Kidney epithelial cell (primary cell): ENCODE measurements around the gene TMBIM1. TPM values are rescaled to one million over a fixed set of nuclear protein-coding genes. Genes with fewer than 3 reads are reported as not detected.

Source experiments
- DNase-seq: peaks from one replicate; pipeline ENCODE4 v3.0.0-alpha.2; 2010; ENCODE audit warnings: low read depth
- H3K27me3 ChIP-seq: 2 replicates; pipeline ENCODE4 v1.6.0; 2011; ENCODE audit warnings: low read length; ENCODE audit not compliant: control insufficient read depth, insufficient read depth
- H3K36me3 ChIP-seq: 2 replicates; pipeline ENCODE4 v1.5.1; 2011; ENCODE audit warnings: low read length; ENCODE audit not compliant: control insufficient read depth, insufficient read depth
- H3K4me3 ChIP-seq: 2 replicates; pipeline ENCODE4 v1.5.1; 2011; ENCODE audit warnings: low read depth, mild to moderate bottlenecking, control low read depth, low read length
- total RNA-seq: library from RNA; depleted of rRNA; stranded (reverse); fragments of >200 nt; gene quantifications from 2 replicates; pipeline ENCODE4 v1.2.3, GENCODE V29; 2015
- TF ChIP-seq, protein P1 (sequence below): IDR thresholded peaks from 2 replicates; pipeline ENCODE4 v1.5.1; 2011; ENCODE audit warnings: mild to moderate bottlenecking, moderate library complexity, low read length, control low read depth, inconsistent platforms; ENCODE audit not compliant: insufficient read depth, poor library complexity, severe bottlenecking

TMBIM1 gene
- total RNA-seq, 1 donor from 2014 or later: 155 TPM

GRCh38 chr2:218252509-218253231 is 39.6 kb downstream of the TMBIM1 start:
- Histone ChIP-seq H3K27me3 (no peaks in the 10 kb centered on the region), H3K36me3 (peaks cover 6% of the 10 kb centered on the region), H3K4me3 (no peak overlapping the region)
- no peak for DNase-seq
- TF ChIP-seq, protein P1, sequence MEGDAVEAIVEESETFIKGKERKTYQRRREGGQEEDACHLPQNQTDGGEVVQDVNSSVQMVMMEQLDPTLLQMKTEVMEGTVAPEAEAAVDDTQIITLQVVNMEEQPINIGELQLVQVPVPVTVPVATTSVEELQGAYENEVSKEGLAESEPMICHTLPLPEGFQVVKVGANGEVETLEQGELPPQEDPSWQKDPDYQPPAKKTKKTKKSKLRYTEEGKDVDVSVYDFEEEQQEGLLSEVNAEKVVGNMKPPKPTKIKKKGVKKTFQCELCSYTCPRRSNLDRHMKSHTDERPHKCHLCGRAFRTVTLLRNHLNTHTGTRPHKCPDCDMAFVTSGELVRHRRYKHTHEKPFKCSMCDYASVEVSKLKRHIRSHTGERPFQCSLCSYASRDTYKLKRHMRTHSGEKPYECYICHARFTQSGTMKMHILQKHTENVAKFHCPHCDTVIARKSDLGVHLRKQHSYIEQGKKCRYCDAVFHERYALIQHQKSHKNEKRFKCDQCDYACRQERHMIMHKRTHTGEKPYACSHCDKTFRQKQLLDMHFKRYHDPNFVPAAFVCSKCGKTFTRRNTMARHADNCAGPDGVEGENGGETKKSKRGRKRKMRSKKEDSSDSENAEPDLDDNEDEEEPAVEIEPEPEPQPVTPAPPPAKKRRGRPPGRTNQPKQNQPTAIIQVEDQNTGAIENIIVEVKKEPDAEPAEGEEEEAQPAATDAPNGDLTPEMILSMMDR: no peak

DNA sequence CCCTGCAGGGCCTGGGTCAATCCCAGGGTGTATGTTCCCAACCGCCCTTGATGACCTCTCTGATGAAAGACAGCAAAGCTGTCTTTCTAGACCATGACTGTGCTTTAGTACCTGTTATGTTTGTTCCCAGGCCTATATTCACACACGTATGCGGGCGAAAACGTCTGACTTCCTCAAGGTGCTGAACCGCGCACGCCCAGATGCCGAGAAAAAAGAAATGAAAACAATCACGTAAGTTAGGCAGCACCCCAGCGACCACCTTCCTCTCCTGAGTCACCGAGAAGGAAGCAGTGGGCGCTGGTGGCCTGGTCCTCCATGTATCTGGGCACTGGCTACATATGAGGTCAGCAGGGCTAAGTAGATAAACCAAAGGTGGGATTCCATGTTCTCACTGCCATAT is 42.6 kb downstream of the TMBIM1 start:
- no peak for DNase-seq
- TF ChIP-seq, protein P1: no peak
- peaks cover 7% of the 10 kb centered on the region for H3K36me3 ChIP-seq

DNA sequence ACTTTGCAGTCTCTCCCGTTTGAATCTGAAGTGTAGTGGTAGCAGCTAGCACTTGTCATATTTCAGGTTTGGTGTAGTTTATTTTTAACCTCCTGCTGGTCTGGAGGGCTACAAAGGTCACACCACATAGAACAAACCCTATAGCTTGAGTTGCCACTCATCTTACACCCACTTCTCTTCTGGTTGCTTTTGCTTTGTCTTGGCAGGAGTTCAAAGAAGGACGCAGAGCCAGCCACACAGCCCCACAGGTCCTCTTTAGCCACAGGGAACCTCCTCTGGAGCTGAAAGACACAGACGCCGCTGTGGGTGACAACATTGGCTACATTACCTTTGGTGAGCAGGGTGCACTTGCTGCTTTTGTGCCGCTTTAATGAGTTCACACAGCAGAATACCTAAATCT is 47.1 kb downstream of the TMBIM1 start:
- no peaks in the 10 kb centered on the region for H3K27me3 ChIP-seq
- DNase-seq: no peak
- H3K36me3 ChIP-seq: peaks cover 4% of the 10 kb centered on the region
- TF ChIP-seq, protein P1: no peak
- H3K4me3 ChIP-seq: no peak overlapping the region

More for the DNA sequence above, 42.6 kb downstream of the TMBIM1 start:
- Histone ChIP-seq H3K27me3 (no peaks in the 10 kb centered on the region), H3K4me3 (no peak overlapping the region)

DNA sequence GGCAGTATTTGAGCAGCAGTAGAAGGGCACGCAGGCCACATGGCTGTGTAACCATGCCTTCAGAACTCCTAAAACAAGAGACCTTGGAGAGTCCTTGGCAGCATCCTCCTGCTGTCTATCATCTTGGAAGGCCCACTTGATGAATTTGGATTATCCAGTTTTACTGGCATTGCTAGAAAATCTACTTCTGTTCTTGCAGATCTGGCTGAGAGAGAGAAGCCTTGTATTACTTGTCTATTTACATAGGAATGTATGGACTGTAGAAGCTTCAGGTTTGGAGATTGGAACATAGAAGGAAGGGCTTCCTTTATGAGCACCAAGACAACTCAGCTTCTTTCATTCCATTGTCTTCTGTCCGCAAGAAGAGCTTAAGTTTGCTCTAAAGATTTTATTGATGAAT is 47.6 kb downstream of the TMBIM1 start:
- DNase-seq: no peak
- peaks cover 4% of the 10 kb centered on the region for H3K36me3 ChIP-seq
- TF ChIP-seq, protein P1: no peak
- no peak overlapping the region for H3K4me3 ChIP-seq
- H3K27me3 ChIP-seq: no peaks in the 10 kb centered on the region

DNA sequence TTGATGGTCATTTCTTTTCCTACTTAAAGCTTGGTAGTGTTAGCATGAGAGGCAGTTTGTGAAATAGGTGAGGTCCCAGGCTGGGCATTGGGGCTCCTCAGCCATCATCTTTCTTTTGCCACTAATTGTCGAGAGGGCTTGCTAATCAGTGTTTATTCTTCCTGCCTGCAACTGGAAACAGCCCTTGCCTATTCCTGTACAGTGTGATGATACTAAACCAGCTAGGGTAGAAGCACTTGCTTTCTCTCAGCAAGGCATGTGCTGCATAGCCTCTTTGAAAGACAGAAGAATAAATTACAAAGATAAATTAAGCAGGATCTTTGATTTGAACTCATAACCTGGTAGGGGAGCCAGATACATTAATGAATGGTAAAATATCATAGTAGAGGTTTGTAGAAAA is 48.1 kb downstream of the TMBIM1 start:
- no peak for DNase-seq
- Histone ChIP-seq H3K27me3 (no peaks in the 10 kb centered on the region), H3K4me3 (no peak overlapping the region), H3K36me3 (peaks cover 4% of the 10 kb centered on the region)
- TF ChIP-seq, protein P1: no peak

GRCh38 chr2:218238887-218239286 is 53.4 kb downstream of the TMBIM1 start:
- Histone ChIP-seq H3K36me3 (no peaks in the 10 kb centered on the region), H3K4me3 (no peak overlapping the region)
- TF ChIP-seq, protein P1: no peak

More at GRCh38 chr2:218238887-218239286, 53.4 kb downstream of the TMBIM1 start:
- H3K27me3 ChIP-seq: no peaks in the 10 kb centered on the region
- no peak for DNase-seq
